ENCODE measurements around the gene OTOP2.

Gene OTOP2, protein sequence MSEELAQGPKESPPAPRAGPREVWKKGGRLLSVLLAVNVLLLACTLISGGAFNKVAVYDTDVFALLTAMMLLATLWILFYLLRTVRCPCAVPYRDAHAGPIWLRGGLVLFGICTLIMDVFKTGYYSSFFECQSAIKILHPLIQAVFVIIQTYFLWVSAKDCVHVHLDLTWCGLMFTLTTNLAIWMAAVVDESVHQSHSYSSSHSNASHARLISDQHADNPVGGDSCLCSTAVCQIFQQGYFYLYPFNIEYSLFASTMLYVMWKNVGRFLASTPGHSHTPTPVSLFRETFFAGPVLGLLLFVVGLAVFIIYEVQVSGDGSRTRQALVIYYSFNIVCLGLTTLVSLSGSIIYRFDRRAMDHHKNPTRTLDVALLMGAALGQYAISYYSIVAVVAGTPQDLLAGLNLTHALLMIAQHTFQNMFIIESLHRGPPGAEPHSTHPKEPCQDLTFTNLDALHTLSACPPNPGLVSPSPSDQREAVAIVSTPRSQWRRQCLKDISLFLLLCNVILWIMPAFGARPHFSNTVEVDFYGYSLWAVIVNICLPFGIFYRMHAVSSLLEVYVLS

GRCh38 chr17:74924250-74924948, at the start of gene OTOP2:
Gene OTOP2 (plus strand): TSS chr17:74924273. CDS start chr17:74924633, 360 bp downstream.
- DNase-seq (ENCODE audit: low spot score): no peak

DNA sequence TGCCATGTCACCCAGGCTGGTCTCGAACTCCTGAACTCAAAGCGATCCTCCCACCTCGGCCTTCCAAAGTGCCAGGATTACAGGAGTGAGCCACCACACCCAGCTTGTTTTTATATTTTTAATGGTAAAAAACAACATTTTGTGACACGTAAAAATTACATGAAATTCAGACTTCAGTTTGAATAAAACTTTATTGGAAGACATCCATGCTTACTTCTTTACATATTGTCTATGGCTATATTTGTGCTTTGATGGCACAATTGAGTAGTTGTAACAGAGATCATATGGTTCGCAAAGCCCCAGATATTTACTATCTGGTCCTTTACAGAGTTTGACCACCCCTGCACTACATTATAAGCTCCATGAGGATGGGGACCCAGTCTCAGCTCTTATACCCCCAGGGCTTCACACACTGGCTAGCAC, 49.4 kb upstream of the OTOP2 start:
- no peak for DNase-seq (ENCODE audit: low spot score)

GRCh38 chr17:74875155-74875976, 48.7 kb upstream of the OTOP2 start:
- DNase-seq (ENCODE audit: low spot score): no peak

GRCh38 chr17:74875977-74876593, 48.0 kb upstream of the OTOP2 start:
- no peak for DNase-seq (ENCODE audit: low spot score)

DNA sequence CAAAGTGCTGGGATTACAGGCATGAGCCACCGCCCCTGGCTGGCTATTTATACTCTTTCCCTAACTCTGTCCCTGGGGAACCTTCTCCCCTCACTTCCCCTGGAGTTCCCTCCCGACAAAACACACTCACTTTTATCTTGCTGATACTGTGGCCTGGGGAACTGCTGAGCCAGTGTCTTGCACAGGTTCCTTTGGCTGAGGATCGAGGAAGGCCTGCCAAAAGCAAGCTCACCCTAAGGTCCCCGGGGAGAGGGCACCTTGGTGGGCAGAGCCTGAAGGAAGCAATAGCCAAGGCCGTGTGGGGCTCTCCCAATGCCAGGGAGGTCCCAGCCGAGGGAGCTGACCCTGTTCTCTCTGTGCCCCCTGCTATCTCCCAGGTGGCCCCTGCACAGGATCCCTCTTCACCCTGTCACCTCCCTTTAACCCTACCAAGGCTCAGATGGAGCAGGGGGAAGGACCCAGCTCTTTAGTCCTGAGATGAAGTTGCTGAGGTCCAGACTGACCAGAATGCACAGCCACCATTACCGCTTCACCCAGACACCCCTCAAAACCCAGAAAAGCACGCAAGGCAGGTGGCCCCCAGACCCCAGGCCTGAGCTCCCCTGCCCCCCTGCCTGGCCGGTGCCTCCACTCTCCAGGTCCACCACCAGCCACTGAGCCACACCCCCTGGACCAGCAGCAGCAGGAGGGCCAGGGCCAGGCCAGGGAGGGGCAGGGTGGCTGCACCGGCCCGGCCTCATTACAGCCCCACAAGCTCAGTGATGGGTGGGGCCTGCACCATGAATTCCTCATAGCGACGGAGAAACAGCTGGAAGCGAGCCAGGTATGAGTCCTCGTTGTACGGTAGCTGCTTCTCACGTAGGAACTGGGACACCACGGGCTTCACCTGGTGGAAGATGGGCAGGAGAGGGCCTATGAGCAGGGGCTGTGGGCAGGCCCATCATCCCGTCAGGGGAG, 46.2 kb upstream of the OTOP2 start:
- DNase-seq (ENCODE audit: low spot score): no peak

GRCh38 chr17:74878658-74879057, 45.4 kb upstream of the OTOP2 start:
- no peak for DNase-seq (ENCODE audit: low spot score)

GRCh38 chr17:74879308-74879707, 44.8 kb upstream of the OTOP2 start:
- DNase-seq (ENCODE audit: low spot score): no peak

DNA sequence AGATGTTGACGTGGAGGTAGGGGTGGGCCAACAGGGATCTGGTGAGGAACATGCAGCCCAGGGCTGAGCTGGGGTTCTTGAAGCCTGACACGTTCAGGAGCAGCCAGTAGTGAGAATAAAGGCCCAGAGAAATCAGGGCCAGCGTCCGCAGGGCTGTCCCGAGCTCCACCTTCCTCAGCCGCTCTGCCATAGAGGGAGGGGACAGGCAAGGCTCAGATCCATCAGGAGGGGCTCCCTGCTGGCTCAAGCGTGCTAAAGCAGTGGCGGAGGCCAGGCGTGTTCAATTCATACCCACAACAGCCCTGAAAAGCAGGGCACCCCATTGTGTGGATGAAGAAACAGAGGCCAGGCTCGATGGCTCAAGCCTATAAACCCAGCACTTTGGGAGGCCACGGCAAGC, 43.0 kb upstream of the OTOP2 start:
- DNase-seq (ENCODE audit: low spot score): no peak

GRCh38 chr17:74882517-74883240, 41.4 kb upstream of the OTOP2 start:
- no peak for DNase-seq (ENCODE audit: low spot score)

- no peak for DNase-seq (ENCODE audit: low spot score)
These were observed 40.8 kb upstream of the OTOP2 start for GRCh38 chr17:74883241-74883745.

DNA sequence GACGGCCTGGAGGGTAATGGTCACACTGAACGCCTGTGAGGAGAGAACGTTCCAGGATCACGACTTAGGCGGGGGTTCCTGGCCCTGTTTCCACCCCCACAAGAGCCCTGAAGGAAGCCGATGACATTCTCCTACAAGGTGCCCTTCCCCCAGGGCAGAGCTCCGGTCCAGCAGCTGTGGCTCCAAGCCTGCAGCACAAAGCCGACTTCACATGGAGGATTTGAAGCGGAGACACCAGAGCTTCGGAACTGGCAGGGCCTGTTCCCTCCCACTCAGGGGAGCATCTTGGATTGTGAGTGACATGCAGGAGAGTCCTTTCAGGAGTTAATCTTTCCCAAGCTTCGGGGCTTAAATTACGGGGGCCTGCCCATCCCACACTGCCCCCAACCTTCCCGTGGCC, 35.6 kb upstream of the OTOP2 start:
- DNase-seq (ENCODE audit: low spot score): no peak

DNA sequence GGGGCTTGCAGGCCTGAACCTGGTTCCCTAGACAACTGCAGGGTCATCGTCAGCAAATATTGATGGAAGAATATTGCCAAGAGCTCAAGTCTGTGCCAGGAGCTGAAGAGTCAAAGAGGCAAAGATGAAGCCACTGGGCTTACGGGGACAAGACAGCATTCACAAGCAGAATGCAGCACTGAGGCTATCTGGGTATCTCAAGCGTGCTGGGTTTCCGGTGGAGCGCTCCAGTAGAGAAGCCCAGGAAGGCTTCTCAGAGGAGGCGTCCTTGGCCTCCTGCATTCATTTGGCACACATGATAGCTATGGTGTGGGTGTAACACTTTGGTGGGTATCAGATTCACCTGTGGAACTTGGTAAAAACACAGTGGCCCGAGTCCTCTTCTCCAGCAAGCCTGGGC, 33.5 kb upstream of the OTOP2 start:
- DNase-seq (ENCODE audit: low spot score): no peak

- no peak for DNase-seq (ENCODE audit: low spot score)
These were observed 31.8 kb upstream of the OTOP2 start for GRCh38 chr17:74892013-74892841.

GRCh38 chr17:74892974-74893911, 30.8 kb upstream of the OTOP2 start, which contains the start of gene FADS6:
Gene FADS6 (minus strand): TSS chr17:74893633. CDS start chr17:74893595, 38 bp downstream.
- DNase-seq (ENCODE audit: low spot score): no peak

DNA sequence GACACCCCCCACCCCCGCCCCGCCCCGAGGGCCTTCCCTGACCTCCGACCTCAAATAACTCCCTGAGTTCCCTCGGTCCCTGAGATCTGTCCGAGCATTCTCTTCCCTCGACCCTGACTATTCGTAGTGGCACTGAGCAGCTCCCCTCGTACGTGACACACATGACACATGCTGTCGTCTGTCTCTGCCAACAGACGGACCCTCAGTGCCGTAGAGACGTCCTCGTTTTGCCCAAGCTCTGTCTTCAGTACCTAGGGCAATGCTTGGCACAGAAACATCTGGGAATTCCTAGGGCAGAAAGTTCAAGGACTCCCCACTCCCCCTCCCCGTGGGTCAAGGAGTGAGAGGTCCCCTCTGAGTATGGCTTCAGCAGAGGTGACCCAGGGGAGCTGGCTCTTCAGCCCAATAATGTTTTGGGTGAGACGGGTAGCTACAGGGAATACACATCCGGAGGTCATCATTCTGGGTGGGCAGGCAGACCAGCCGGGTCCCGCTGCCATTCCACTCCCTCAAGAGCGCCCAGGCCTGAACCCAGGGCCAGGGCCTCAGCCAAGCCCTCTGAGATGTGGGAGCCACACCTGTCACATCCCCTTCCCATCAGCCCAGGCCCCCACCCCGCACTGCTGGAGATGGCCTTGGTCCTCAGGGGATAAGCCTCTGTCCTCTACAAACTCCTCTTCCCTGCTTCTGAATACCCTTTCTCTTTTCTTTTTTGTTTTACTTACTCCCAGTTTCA, 30.0 kb upstream of the OTOP2 start:
- DNase-seq (ENCODE audit: low spot score): no peak

DNA sequence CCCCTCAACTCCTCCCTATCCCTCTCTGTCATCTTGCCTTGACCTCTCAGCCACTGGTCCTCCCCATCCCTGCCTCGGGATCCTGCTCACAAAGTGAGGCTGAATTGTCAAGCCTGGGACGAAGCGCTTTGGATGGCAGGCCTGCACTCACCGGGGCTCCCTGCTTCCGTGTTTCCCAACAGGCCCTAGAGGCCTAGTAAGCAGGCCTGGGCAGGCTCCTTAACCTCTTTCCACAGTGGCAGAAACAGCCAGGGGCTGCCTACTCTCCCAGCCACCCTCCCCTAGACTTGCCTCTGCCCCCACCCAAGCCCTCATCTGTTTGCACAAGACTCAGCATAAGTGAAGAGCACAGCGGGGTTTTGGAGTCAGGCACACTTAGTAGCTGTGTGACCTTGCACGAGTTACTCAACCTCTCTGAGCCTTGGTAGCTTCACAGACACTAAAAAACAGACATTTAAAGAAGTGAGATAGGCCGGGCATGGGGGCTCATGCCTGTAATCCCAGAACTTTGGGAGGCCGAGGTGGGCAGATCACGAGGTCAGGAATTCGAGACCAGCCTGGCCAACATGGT, 25.6 kb upstream of the OTOP2 start:
- DNase-seq (ENCODE audit: low spot score): no peak
